Suprapubic skin (tissue), 4 donors: ENCODE measurements around the gene ERC2. TPM values are rescaled to one million over a fixed set of nuclear protein-coding genes. Genes with fewer than 3 reads are reported as not detected.

ENCODE experiments used
- DNase-seq, 2 donors: peaks; one replicate each; pipeline ENCODE4 v3.0.0-alpha.2; 2019; ENCODE audit warnings: low spot score in 2 of 2
- H3K27ac ChIP-seq: fragments of 200-600 bp; sonication (generic); one replicate; pipeline ENCODE4 v1.5.1; 2019
- H3K27me3 ChIP-seq: fragments of 200-600 bp; sonication (generic); one replicate; pipeline ENCODE4 v1.5.1; 2019
- H3K36me3 ChIP-seq: fragments of 200-600 bp; sonication (generic); one replicate; pipeline ENCODE4 v1.5.1; 2019
- H3K4me1 ChIP-seq: fragments of 200-600 bp; sonication (generic); one replicate; pipeline ENCODE4 v1.5.1; 2019
- H3K4me3 ChIP-seq: fragments of 200-600 bp; sonication (generic); one replicate; pipeline ENCODE4 v1.5.1; 2019; ENCODE audit warnings: mild to moderate bottlenecking
- H3K9me3 ChIP-seq: fragments of 200-600 bp; sonication (generic); one replicate; pipeline ENCODE4 v1.5.1; 2019
- EP300 ChIP-seq: sonication (generic); formaldehyde crosslinking; IDR thresholded peaks from one replicate; pipeline ENCODE4 v1.6.1; 2017; ENCODE audit warnings: antibody characterized with exemption
- POLR2A ChIP-seq, 2 donors: fragments of 450-650 bp; IDR thresholded peaks; one replicate each; pipeline ENCODE4 v1.6.1; 2017; ENCODE audit warnings: antibody characterized with exemption in 2 of 2, mild to moderate bottlenecking in 2 of 2, moderate library complexity in 2 of 2
- POLR2AphosphoS5 ChIP-seq, 3 donors: sonication (generic); formaldehyde crosslinking; IDR thresholded peaks; one replicate each; pipeline ENCODE4 v1.6.1; 2017; ENCODE audit warnings: antibody characterized with exemption in 3 of 3
- WGBS: methylation state at CpG from one replicate; pipeline ENCODE4 v1.1.5; 2018; 5-methylcytosine and 5-hydroxymethylcytosine counted together
- total RNA-seq, 4 donors: library from RNA; depleted of rRNA; stranded (reverse); fragments of >200 nt; gene quantifications; one replicate each; pipeline ENCODE4 v1.1.0, GENCODE V29; 2016
- TF ChIP-seq, protein P1 (sequence below), 2 donors: fragments of 200-600 bp in 1 of 2; fragments of 450-650 bp in 1 of 2; sonication (generic) in 1 of 2; IDR thresholded peaks; one replicate each; pipeline ENCODE4 v1.5.1; 2016 to 2019; ENCODE audit warnings: antibody characterized with exemption in 2 of 2, mild to moderate bottlenecking in 1 of 2, moderate library complexity in 1 of 2

Gene ERC2
- total RNA-seq, 4 donors from 2014 or later, result 0.21 TPM; not detected in 3

DNA sequence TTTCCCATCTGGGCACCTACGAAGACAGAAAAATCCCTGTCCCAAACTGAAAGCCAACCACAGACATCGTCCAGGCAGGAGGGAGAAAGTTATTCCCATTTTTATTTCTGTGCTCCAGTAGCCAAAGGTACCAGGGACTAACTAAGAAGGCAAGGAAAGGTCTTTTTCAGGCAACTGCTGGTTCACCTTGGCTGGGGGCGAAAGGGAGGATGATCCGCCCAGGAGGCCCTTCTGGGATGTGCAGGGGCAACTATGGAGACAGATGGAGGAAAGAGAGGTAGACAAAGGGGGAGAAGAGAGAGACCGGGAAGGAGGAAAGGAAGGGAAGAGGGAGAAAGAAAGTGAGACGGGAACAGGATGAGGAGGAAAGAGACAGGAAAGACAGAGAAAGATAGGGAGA is 994.5 kb downstream of the ERC2 start:
- Histone ChIP-seq H3K4me3 (no peak overlapping the region), H3K9me3 (no peaks in the 10 kb centered on the region), H3K36me3 (no peaks in the 10 kb centered on the region), H3K27ac (no peak overlapping the region), H3K4me1 (no peaks in the 10 kb centered on the region), H3K27me3 (no peaks in the 10 kb centered on the region)
- 88% methylated on average over 6 of the region's 6 CpGs for WGBS
- no peak for DNase-seq
- TF ChIP-seq EP300 (no peak), POLR2AphosphoS5 (IDR thresholded peaks at IDR 0.05) (no peak), POLR2A (IDR thresholded peaks at IDR 0.05) (no peak)
- TF ChIP-seq, protein P1, sequence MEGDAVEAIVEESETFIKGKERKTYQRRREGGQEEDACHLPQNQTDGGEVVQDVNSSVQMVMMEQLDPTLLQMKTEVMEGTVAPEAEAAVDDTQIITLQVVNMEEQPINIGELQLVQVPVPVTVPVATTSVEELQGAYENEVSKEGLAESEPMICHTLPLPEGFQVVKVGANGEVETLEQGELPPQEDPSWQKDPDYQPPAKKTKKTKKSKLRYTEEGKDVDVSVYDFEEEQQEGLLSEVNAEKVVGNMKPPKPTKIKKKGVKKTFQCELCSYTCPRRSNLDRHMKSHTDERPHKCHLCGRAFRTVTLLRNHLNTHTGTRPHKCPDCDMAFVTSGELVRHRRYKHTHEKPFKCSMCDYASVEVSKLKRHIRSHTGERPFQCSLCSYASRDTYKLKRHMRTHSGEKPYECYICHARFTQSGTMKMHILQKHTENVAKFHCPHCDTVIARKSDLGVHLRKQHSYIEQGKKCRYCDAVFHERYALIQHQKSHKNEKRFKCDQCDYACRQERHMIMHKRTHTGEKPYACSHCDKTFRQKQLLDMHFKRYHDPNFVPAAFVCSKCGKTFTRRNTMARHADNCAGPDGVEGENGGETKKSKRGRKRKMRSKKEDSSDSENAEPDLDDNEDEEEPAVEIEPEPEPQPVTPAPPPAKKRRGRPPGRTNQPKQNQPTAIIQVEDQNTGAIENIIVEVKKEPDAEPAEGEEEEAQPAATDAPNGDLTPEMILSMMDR (IDR thresholded peaks at IDR 0.05), result no peak

DNA sequence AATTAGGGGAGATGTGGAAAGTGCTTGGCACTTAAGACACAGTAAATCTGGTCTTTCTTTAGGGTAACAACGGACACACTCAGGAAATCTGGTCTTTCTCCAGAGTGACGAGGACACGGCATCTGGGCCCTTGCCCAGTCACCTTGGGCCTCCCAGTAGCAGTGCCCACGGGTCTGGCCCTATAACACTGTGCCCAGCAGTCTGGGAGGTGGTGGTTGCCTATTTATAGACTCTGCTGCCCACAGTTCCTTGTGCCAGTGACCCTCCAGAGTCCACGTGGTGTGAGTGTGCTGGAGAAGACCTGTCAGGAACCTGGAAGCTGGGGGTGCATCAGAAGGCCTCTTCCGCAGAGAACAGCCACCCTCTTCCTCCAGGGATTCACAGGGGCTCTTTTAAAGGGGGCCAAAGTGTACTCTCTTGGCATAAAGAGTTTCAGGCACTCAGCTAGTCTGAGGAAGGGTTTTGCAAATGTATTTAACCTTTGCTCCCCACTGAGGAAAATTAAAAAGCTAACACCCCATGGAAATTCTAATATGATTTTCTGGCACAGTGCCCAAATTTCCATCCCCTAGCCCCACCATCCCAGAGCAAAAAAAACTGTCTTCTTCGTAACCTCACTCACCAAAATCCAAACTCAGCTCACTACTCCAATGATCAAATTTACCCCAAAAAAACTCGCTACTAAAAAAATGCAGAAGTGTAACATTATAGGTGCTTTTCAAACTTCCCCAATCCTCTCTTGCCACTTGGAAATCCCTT is 996.6 kb downstream of the ERC2 start:
- Histone ChIP-seq H3K4me1 (no peaks in the 10 kb centered on the region), H3K27me3 (no peaks in the 10 kb centered on the region), H3K36me3 (no peaks in the 10 kb centered on the region), H3K27ac (no peak overlapping the region), H3K4me3 (no peak overlapping the region), H3K9me3 (no peaks in the 10 kb centered on the region)
- WGBS, result 91% methylated on average over 5 of the region's 8 CpGs
- TF ChIP-seq EP300, result no peak
- no peak for TF ChIP-seq POLR2A (IDR thresholded peaks at IDR 0.05)
- no peak for TF ChIP-seq POLR2AphosphoS5 (IDR thresholded peaks at IDR 0.05)
- TF ChIP-seq, protein P1 (IDR thresholded peaks at IDR 0.05), result no peak
- DNase-seq, result no peak

DNA sequence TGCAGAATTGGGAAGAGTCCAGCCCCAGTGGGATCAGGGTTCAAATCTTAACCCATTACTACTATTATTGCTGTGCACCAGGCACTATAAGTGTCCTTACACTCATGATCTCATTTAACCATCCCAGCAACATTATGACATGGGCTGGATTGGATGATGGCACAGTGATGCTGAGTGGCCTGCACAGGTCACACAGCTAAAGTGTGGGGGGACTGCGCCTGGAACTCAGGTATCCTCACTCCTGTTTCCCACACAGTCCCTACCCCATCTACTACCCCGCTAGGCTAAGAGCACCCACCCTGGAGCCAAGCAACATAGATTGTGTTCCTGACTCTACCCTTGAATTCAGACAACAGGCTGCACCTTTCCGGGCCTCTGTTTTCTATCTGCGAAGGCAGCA is 997.2 kb downstream of the ERC2 start:
- Histone ChIP-seq H3K27ac (no peak overlapping the region), H3K27me3 (no peaks in the 10 kb centered on the region), H3K36me3 (no peaks in the 10 kb centered on the region), H3K4me1 (no peaks in the 10 kb centered on the region), H3K4me3 (no peak overlapping the region), H3K9me3 (no peaks in the 10 kb centered on the region)
- 100% methylated on average over 4 of the region's 4 CpGs for WGBS
- DNase-seq, result no peak
- TF ChIP-seq, protein P1 (IDR thresholded peaks at IDR 0.05), result no peak
- TF ChIP-seq POLR2AphosphoS5 (IDR thresholded peaks at IDR 0.05), result no peak
- no peak for TF ChIP-seq POLR2A (IDR thresholded peaks at IDR 0.05)
- no peak for TF ChIP-seq EP300

DNA sequence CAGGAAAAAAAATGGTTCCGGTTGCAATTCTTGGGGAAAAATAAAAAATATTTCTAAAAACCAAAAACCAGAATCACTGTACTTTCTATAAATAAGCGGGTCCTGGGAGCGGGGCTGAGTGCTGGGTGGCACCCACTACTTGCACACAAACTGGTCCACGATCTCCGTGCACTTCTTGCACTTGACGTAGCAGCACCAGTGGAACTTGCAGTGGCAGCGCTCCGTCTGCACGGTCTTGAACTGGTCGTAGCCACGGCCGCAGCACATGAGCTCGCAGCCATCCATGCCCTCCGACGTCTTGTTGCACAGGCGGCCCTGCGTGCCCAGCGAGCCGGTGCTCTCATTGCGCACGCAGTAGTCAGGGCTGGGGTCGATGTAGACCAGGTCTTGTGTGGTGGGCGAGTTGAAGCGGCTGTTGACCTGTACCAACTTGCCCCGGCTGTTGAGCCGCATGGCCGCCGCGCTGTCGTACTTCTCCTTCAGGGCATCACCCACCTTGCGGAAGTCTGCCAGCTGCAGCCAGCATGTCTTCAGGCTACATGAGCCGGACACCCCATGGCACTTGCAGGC is 998.2 kb downstream of the ERC2 start:
- Histone ChIP-seq H3K36me3 (no peaks in the 10 kb centered on the region), H3K4me3 (no peak overlapping the region), H3K9me3 (no peaks in the 10 kb centered on the region), H3K27me3 (no peaks in the 10 kb centered on the region), H3K4me1 (no peaks in the 10 kb centered on the region), H3K27ac (no peak overlapping the region)
- DNase-seq, result no peak
- 94% methylated on average over 29 of the region's 32 CpGs for WGBS
- no peak for TF ChIP-seq EP300
- TF ChIP-seq, protein P1 (IDR thresholded peaks at IDR 0.05), result no peak
- TF ChIP-seq POLR2A (IDR thresholded peaks at IDR 0.05), result no peak
- TF ChIP-seq POLR2AphosphoS5 (IDR thresholded peaks at IDR 0.05), result no peak

DNA sequence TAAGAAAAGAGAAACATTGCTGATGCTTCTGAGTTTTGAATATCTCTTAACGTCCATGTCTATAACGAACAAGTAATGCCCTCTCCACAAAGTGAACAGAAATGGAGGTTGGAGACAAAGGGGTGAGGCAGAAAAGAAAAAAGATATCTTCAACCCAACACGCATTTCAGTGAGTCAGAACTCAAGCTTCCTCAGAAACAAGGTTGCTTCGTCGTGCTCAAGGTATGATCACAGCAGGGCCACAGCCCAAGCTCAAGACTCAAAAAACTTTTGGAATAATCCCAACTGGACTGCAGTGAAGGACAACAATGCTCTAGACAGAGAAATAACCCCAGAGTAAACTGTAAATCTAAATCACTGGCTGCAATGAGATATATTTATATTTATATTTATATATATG is 1000.0 kb downstream of the ERC2 start:
- TF ChIP-seq POLR2AphosphoS5 (IDR thresholded peaks at IDR 0.05), result no peak
- no peak for TF ChIP-seq POLR2A (IDR thresholded peaks at IDR 0.05)
- TF ChIP-seq EP300, result no peak
- TF ChIP-seq, protein P1 (IDR thresholded peaks at IDR 0.05), result no peak
- no peaks in the 10 kb centered on the region for H3K36me3 ChIP-seq
- no peak overlapping the region for H3K4me3 ChIP-seq
- no peak for DNase-seq
- H3K9me3 ChIP-seq, result no peaks in the 10 kb centered on the region
- no peaks in the 10 kb centered on the region for H3K27me3 ChIP-seq
- H3K27ac ChIP-seq, result no peak overlapping the region
- no peaks in the 10 kb centered on the region for H3K4me1 ChIP-seq
- 87% methylated on average over 5 of the region's 5 CpGs for WGBS
